Tibial nerve (tissue), 4 donors: ENCODE measurements around the gene COBLL1. TPM values are rescaled to one million over a fixed set of nuclear protein-coding genes. Genes with fewer than 3 reads are reported as not detected.

Experiments used
- DNase-seq, 2 donors: peaks; one replicate each; pipeline ENCODE4 v3.0.0-alpha.2; 2019; ENCODE audit warnings: low spot score in 2 of 2
- H3K27ac ChIP-seq, 4 donors: fragments of 200-600 bp; sonication (generic) in 3 of 4; one replicate each; pipeline ENCODE4 v1.5.1; 2017 to 2019; ENCODE audit warnings: mild to moderate bottlenecking in 1 of 4
- H3K27me3 ChIP-seq, 2 donors: fragments of 200-600 bp; sonication (generic) in 1 of 2; one replicate each; pipeline versions ENCODE4 v1.5.1 to v1.6.0; 2017 to 2019
- H3K36me3 ChIP-seq, 3 donors: fragments of 200-600 bp; sonication (generic); one replicate each; pipeline ENCODE4 v1.5.1; 2018 to 2019
- H3K4me1 ChIP-seq, 4 donors: fragments of 200-600 bp; sonication (generic) in 3 of 4; one replicate each; pipeline ENCODE4 v1.5.1; 2017 to 2019
- H3K4me3 ChIP-seq, 4 donors: fragments of 200-600 bp; sonication (generic) in 3 of 4; one replicate each; pipeline ENCODE4 v1.5.1; 2017 to 2019; ENCODE audit warnings: mild to moderate bottlenecking in 1 of 4, moderate library complexity in 1 of 4
- H3K9me3 ChIP-seq, 4 donors: fragments of 200-600 bp; sonication (generic) in 3 of 4; one replicate each; pipeline ENCODE4 v1.5.1; 2017 to 2019
- CTCF ChIP-seq, 5 experiments: fragments of 200-600 bp in 3 of 5; fragments of 450-650 bp in 2 of 5; sonication (generic) in 3 of 5; IDR thresholded peaks; one replicate each; pipeline ENCODE4 v1.5.1; 2016 to 2019; ENCODE audit warnings: antibody characterized with exemption in 5 of 5, mild to moderate bottlenecking in 3 of 5, moderate library complexity in 2 of 5
- EP300 ChIP-seq, 2 donors: sonication (generic); formaldehyde crosslinking; IDR thresholded peaks; one replicate each; pipeline ENCODE4 v1.6.1; 2017; ENCODE audit warnings: antibody characterized with exemption in 2 of 2, mild to moderate bottlenecking in 1 of 2
- POLR2A ChIP-seq, 2 donors: fragments of 450-650 bp; IDR thresholded peaks; one replicate each; pipeline ENCODE4 v1.6.1; 2017; ENCODE audit warnings: antibody characterized with exemption in 2 of 2, mild to moderate bottlenecking in 2 of 2, moderate library complexity in 2 of 2
- WGBS, 2 donors: methylation state at CpG; one replicate each; pipeline ENCODE4 v1.1.5; 2018; 5-methylcytosine and 5-hydroxymethylcytosine counted together
- total RNA-seq, 4 donors: library from RNA; depleted of rRNA; stranded (reverse); fragments of >200 nt; gene quantifications; one replicate each; pipeline ENCODE4 v1.1.0, GENCODE V29; 2016

COBLL1 gene
- total RNA-seq, 4 donors from 2014 or later, result 117 to 190 (median 146) TPM

GRCh38 chr2:164840930-164841718 is 499 bp downstream of the COBLL1 start:
- H3K9me3 ChIP-seq, result no peaks in the 10 kb centered on the region
- H3K4me1 ChIP-seq, result peaks cover 0 to 42% (median 14%) of the 10 kb centered on the region in 4 donors
- WGBS, 2 donors, result 0 to 1% methylated on average over 59 to 68 of the region's 90 CpGs
- H3K4me3 ChIP-seq, result peak overlapping the region; percentile 71 to 90 (median 87)
- H3K36me3 ChIP-seq, result no peaks in the 10 kb centered on the region
- no peaks in the 10 kb centered on the region for H3K27me3 ChIP-seq
- peak overlapping the region; percentile 82 to 98 (median 96) for H3K27ac ChIP-seq
- TF ChIP-seq EP300 (IDR thresholded peaks at IDR 0.05), result no peak
- TF ChIP-seq CTCF (IDR thresholded peaks at IDR 0.05), result peak in 4 of 5 experiments; percentile 9 to 19 (median 16)
- TF ChIP-seq POLR2A (IDR thresholded peaks at IDR 0.05), result peak; percentile 10 to 14
- DNase-seq, result peak in 1 of 2 donors; percentile 38

GRCh38 chr2:164840458-164840929 is 1.1 kb downstream of the COBLL1 start:
- Histone ChIP-seq H3K4me3 (peak overlapping the region; percentile 71 to 90 (median 87)), H3K27me3 (no peaks in the 10 kb centered on the region), H3K9me3 (no peaks in the 10 kb centered on the region), H3K4me1 (peaks cover 0 to 48% (median 14%) of the 10 kb centered on the region in 4 donors), H3K27ac (peak overlapping the region; percentile 82 to 98 (median 96)), H3K36me3 (no peaks in the 10 kb centered on the region)
- 0 to 1% methylated on average over 12 of the region's 12 CpGs for WGBS, 2 donors
- TF ChIP-seq POLR2A (IDR thresholded peaks at IDR 0.05), result no peak
- peak in 1 of 2 donors; percentile 38 for TF ChIP-seq EP300 (IDR thresholded peaks at IDR 0.05)
- peak in 1 of 2 donors; percentile 23 for DNase-seq

- TF ChIP-seq POLR2A (IDR thresholded peaks at IDR 0.05), result no peak
- peak in 1 of 2 donors; percentile 66 for TF ChIP-seq EP300 (IDR thresholded peaks at IDR 0.05)
- no peak for TF ChIP-seq CTCF (IDR thresholded peaks at IDR 0.05)
- H3K27me3 ChIP-seq, result no peaks in the 10 kb centered on the region
- peak overlapping the region; percentile 82 to 98 (median 96) for H3K27ac ChIP-seq
- H3K4me1 ChIP-seq, result peaks cover 0 to 50% (median 14%) of the 10 kb centered on the region in 4 donors
- WGBS, 2 donors, result 6 to 7% methylated on average over 8 of the region's 8 CpGs
- no peaks in the 10 kb centered on the region for H3K9me3 ChIP-seq
- H3K36me3 ChIP-seq, result no peaks in the 10 kb centered on the region
- peak overlapping the region; percentile 71 to 90 (median 87) for H3K4me3 ChIP-seq
- DNase-seq, result no peak
Observed at GRCh38 chr2:164839914-164840457, 1.6 kb downstream of the COBLL1 start.

- DNase-seq, result no peak
- Histone ChIP-seq H3K4me3 (peak overlapping the region in 1 of 4 donors; percentile 8), H3K27ac (peak overlapping the region in 2 of 4 donors; percentile 97 to 98), H3K9me3 (no peaks in the 10 kb centered on the region), H3K4me1 (peaks cover 0 to 51% (median 12%) of the 10 kb centered on the region in 4 donors), H3K27me3 (no peaks in the 10 kb centered on the region), H3K36me3 (no peaks in the 10 kb centered on the region)
- 72 to 84% methylated on average over 3 of the region's 3 CpGs for WGBS, 2 donors
- TF ChIP-seq EP300 (IDR thresholded peaks at IDR 0.05) (no peak), CTCF (IDR thresholded peaks at IDR 0.05) (no peak), POLR2A (IDR thresholded peaks at IDR 0.05) (no peak)
Observed at GRCh38 chr2:164837807-164838206, 3.8 kb downstream of the COBLL1 start.

- DNase-seq, result no peak
- no peaks in the 10 kb centered on the region for H3K27me3 ChIP-seq
- H3K36me3 ChIP-seq, result no peaks in the 10 kb centered on the region
- WGBS, 2 donors, result 25 to 31% methylated on average over 3 of the region's 3 CpGs
- peaks cover 0 to 46% (median 8%) of the 10 kb centered on the region in 4 donors for H3K4me1 ChIP-seq
- H3K27ac ChIP-seq, result peak overlapping the region in 3 of 4 donors; percentile 3 to 98 (median 82)
- TF ChIP-seq CTCF (IDR thresholded peaks at IDR 0.05) (no peak), POLR2A (IDR thresholded peaks at IDR 0.05) (no peak), EP300 (IDR thresholded peaks at IDR 0.05) (no peak)
- H3K9me3 ChIP-seq, result no peaks in the 10 kb centered on the region
- H3K4me3 ChIP-seq, result peak overlapping the region in 1 of 4 donors; percentile 8
Observed at GRCh38 chr2:164836907-164837306, 4.7 kb downstream of the COBLL1 start.
